ENCODE data around the gene KIAA1671. TPM values are rescaled to one million over a fixed set of nuclear protein-coding genes. Genes with fewer than 3 reads are reported as not detected.

Gene KIAA1671
- total and polyA plus RNA-seq, 4 donors, result 8.7 to 35.9 (median 19.1) TPM

DNA sequence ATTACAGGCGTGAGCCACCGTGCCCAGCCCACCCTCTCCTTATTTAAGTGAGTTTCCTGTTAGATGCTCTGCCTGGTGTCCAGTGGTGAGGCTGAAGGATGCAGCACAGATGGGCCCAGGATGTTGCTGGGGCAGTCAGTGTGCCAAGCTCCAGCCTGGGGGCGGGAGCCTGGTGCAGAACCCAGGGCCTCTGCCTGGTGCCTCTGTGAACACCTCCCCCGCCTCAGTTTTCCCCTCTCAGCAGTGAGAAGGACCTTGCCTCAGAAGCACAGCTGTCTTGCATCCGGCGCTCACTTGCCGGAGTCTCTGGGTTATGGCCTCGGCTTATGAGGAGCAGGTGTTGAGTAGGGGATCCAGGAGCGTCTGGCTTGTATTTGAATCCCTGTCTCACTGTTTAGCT lies 116.2 kb downstream of the KIAA1671 start:
- TF ChIP-seq NR2F2 (IDR thresholded peaks at IDR 0.05) (no peak), RAD21 (IDR thresholded peaks at IDR 0.05) (no peak), JUND (IDR thresholded peaks at IDR 0.05) (no peak), HNF4G (IDR thresholded peaks at IDR 0.05) (no peak), FOXA1 (IDR thresholded peaks at IDR 0.05) (no peak), TAF1 (conservative IDR thresholded peaks at IDR 0.05) (no peak), RXRA (IDR thresholded peaks at IDR 0.05) (no peak), SP1 (IDR thresholded peaks at IDR 0.05) (no peak), HNF4A (conservative IDR thresholded peaks at IDR 0.05) (no peak)
- TF ChIP-seq, protein P1, sequence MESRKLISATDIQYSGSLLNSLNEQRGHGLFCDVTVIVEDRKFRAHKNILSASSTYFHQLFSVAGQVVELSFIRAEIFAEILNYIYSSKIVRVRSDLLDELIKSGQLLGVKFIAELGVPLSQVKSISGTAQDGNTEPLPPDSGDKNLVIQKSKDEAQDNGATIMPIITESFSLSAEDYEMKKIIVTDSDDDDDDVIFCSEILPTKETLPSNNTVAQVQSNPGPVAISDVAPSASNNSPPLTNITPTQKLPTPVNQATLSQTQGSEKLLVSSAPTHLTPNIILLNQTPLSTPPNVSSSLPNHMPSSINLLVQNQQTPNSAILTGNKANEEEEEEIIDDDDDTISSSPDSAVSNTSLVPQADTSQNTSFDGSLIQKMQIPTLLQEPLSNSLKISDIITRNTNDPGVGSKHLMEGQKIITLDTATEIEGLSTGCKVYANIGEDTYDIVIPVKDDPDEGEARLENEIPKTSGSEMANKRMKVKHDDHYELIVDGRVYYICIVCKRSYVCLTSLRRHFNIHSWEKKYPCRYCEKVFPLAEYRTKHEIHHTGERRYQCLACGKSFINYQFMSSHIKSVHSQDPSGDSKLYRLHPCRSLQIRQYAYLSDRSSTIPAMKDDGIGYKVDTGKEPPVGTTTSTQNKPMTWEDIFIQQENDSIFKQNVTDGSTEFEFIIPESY (IDR thresholded peaks at IDR 0.05), result no peak
- TF ChIP-seq, protein P2, sequence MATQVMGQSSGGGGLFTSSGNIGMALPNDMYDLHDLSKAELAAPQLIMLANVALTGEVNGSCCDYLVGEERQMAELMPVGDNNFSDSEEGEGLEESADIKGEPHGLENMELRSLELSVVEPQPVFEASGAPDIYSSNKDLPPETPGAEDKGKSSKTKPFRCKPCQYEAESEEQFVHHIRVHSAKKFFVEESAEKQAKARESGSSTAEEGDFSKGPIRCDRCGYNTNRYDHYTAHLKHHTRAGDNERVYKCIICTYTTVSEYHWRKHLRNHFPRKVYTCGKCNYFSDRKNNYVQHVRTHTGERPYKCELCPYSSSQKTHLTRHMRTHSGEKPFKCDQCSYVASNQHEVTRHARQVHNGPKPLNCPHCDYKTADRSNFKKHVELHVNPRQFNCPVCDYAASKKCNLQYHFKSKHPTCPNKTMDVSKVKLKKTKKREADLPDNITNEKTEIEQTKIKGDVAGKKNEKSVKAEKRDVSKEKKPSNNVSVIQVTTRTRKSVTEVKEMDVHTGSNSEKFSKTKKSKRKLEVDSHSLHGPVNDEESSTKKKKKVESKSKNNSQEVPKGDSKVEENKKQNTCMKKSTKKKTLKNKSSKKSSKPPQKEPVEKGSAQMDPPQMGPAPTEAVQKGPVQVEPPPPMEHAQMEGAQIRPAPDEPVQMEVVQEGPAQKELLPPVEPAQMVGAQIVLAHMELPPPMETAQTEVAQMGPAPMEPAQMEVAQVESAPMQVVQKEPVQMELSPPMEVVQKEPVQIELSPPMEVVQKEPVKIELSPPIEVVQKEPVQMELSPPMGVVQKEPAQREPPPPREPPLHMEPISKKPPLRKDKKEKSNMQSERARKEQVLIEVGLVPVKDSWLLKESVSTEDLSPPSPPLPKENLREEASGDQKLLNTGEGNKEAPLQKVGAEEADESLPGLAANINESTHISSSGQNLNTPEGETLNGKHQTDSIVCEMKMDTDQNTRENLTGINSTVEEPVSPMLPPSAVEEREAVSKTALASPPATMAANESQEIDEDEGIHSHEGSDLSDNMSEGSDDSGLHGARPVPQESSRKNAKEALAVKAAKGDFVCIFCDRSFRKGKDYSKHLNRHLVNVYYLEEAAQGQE (IDR thresholded peaks at IDR 0.05), result no peak
- TF ChIP-seq, protein P3, sequence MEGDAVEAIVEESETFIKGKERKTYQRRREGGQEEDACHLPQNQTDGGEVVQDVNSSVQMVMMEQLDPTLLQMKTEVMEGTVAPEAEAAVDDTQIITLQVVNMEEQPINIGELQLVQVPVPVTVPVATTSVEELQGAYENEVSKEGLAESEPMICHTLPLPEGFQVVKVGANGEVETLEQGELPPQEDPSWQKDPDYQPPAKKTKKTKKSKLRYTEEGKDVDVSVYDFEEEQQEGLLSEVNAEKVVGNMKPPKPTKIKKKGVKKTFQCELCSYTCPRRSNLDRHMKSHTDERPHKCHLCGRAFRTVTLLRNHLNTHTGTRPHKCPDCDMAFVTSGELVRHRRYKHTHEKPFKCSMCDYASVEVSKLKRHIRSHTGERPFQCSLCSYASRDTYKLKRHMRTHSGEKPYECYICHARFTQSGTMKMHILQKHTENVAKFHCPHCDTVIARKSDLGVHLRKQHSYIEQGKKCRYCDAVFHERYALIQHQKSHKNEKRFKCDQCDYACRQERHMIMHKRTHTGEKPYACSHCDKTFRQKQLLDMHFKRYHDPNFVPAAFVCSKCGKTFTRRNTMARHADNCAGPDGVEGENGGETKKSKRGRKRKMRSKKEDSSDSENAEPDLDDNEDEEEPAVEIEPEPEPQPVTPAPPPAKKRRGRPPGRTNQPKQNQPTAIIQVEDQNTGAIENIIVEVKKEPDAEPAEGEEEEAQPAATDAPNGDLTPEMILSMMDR (IDR thresholded peaks at IDR 0.05; ENCODE audit: low read depth, low read length, missing input control), result no peak
- Histone ChIP-seq H3K4me3 (ENCODE audit: low read depth in 1 of 3, low read length in 3 of 3) (no peak overlapping the region), H3K27me3 (ENCODE audit: control insufficient read depth in 4 of 4, insufficient read depth in 4 of 4, low read length in 3 of 4) (no peaks in the 10 kb centered on the region), H3K4me1 (ENCODE audit: control insufficient read depth in 4 of 4, insufficient read depth in 4 of 4, low read length in 3 of 4) (no peaks in the 10 kb centered on the region), H3K9me3 (ENCODE audit: control insufficient read depth in 4 of 4, low read length in 3 of 4) (no peaks in the 10 kb centered on the region), H3K36me3 (ENCODE audit: control insufficient read depth in 4 of 4, insufficient read depth in 3 of 4, low read depth in 1 of 4, low read length in 3 of 4) (peaks cover 0 to 1% (median 0%) of the 10 kb centered on the region in 4 donors), H3K9ac (ENCODE audit: low read depth in 1 of 2, low read length in 2 of 2) (no peak overlapping the region), H3K27ac (ENCODE audit: low read depth in 1 of 2, low read length in 2 of 2) (no peak overlapping the region)
- WGBS, result 91% methylated on average over 9 of the region's 9 CpGs
- DNase-seq (ENCODE audit: low spot score), result no peak

DNA sequence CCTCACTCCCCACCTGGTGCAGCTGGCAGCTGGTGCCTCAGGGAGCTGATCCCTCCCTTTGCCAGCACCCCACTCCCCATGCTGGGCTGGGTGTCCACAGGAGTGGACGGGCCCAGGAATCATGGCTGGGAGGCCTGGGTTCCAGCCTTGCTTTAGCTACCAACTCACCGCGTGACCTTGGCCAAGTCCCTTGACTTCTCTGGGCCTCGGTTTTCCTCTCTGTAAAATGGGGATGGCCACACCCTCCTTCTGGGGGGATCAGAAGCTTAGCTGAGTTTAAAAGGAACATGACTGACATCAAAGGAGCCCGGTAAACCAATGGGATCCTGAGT lies 116.9 kb downstream of the KIAA1671 start:
- Histone ChIP-seq H3K4me3 (ENCODE audit: low read depth in 1 of 3, low read length in 3 of 3) (no peak overlapping the region), H3K9ac (ENCODE audit: low read depth in 1 of 2, low read length in 2 of 2) (no peak overlapping the region), H3K36me3 (ENCODE audit: control insufficient read depth in 4 of 4, insufficient read depth in 3 of 4, low read depth in 1 of 4, low read length in 3 of 4) (no peaks in the 10 kb centered on the region), H3K27ac (ENCODE audit: low read depth in 1 of 2, low read length in 2 of 2) (no peak overlapping the region), H3K27me3 (ENCODE audit: control insufficient read depth in 4 of 4, insufficient read depth in 4 of 4, low read length in 3 of 4) (no peaks in the 10 kb centered on the region), H3K9me3 (ENCODE audit: control insufficient read depth in 4 of 4, low read length in 3 of 4) (no peaks in the 10 kb centered on the region), H3K4me1 (ENCODE audit: control insufficient read depth in 4 of 4, insufficient read depth in 4 of 4, low read length in 3 of 4) (no peaks in the 10 kb centered on the region)
- 91% methylated on average over 5 of the region's 5 CpGs for WGBS
- no peak for DNase-seq (ENCODE audit: low spot score)
- no peak for TF ChIP-seq NR2F2 (IDR thresholded peaks at IDR 0.05)
- TF ChIP-seq HNF4A (conservative IDR thresholded peaks at IDR 0.05), result no peak
- TF ChIP-seq, protein P4, sequence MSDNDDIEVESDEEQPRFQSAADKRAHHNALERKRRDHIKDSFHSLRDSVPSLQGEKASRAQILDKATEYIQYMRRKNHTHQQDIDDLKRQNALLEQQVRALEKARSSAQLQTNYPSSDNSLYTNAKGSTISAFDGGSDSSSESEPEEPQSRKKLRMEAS (IDR thresholded peaks at IDR 0.05), result no peak
- TF ChIP-seq TAF1 (conservative IDR thresholded peaks at IDR 0.05), result no peak
- no peak for TF ChIP-seq FOXA2 (IDR thresholded peaks at IDR 0.05)
- no peak for TF ChIP-seq YY1 (IDR thresholded peaks at IDR 0.05)
- no peak for TF ChIP-seq SP1 (IDR thresholded peaks at IDR 0.05)
- TF ChIP-seq HNF4G (IDR thresholded peaks at IDR 0.05), result no peak
- TF ChIP-seq RAD21 (IDR thresholded peaks at IDR 0.05), result no peak
- TF ChIP-seq, protein P3 (IDR thresholded peaks at IDR 0.05; ENCODE audit: low read depth, low read length, missing input control), result no peak
- no peak for TF ChIP-seq GABPA (IDR thresholded peaks at IDR 0.05 in 1 of 2, conservative IDR thresholded peaks at IDR 0.05 in 1 of 2)
- no peak for TF ChIP-seq FOXA1 (IDR thresholded peaks at IDR 0.05)
- TF ChIP-seq, protein P5, sequence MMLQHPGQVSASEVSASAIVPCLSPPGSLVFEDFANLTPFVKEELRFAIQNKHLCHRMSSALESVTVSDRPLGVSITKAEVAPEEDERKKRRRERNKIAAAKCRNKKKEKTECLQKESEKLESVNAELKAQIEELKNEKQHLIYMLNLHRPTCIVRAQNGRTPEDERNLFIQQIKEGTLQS (IDR thresholded peaks at IDR 0.05), result no peak
- no peak for TF ChIP-seq JUND (IDR thresholded peaks at IDR 0.05)
- TF ChIP-seq EGR1 (IDR thresholded peaks at IDR 0.05; ENCODE audit: low read depth in 2 of 2), result no peak
- TF ChIP-seq RXRA (IDR thresholded peaks at IDR 0.05), result no peak
- TF ChIP-seq, protein P1 (IDR thresholded peaks at IDR 0.05), result no peak

All from liver (tissue), 9 donors.